Activated T-helper 1 cell treated with Interleukin-2 at 50 U/mL for 16 hours (primary cell): ENCODE data around the gene GFPT2.

ENCODE experiments used
- DNase-seq: peaks from one replicate; pipeline ENCODE4 v3.0.0-alpha.2; 2020; ENCODE audit warnings: low read depth

Gene GFPT2

GRCh38 chr5:180282281-180282680, 70.9 kb downstream of the GFPT2 start:
- DNase-seq = no peak

DNA sequence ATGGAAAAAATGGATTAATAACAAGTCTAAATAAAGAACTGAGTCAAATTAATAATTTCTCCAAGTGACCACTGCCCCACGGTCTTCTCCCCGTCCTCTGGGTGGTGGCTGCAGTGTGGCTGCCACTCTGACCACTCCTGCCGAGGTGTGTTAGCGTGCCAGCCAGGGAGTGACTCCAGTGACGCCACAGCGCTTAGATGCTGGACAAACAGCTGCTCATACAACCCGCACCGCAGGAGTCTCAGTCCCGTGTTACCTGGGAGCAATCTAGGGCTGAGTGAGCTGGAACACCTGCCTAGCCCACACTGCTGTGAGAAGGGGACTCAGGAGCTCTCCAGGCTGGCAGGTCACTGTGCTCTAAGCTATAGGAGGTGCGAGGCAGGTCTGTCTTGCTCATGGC, 71.4 kb downstream of the GFPT2 start:
- DNase-seq = no peak

DNA sequence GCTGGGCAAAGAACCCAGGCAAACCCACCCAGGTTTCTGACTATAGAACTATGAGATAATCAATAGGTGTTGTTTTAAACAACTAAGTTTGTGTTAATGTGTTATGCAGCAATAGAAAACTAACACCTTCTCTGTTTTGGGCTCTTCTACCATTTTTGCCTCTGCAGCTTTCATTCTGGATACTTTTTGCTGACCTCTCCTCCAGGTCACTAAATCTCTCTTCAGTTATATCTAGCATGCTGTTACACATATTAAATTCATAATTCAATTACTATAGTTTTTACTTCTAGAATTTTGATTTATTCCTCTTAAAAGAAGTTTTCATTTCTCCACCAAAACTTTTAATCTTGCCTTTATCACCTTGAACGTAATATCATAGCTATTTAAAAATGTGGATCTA, 78.4 kb downstream of the GFPT2 start:
- DNase-seq = no peak

GRCh38 chr5:180271221-180271620, 81.9 kb downstream of the GFPT2 start:
- no peak for DNase-seq

DNA sequence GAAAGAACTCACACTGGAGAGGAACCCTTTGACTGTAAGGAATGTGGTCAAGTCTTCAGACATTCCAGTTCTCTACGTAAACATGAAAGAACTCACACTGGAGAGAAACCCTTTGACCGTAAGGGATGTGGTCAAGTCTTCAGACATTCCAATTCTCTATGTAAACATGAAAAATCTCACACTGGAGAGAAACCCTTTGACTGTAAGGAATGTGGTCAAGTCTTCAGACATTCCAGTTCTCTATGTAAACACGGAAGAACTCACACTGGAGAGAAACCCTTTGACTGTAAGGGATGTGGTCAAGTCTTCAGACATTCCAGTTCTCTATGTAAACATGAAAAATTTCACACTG, 93.9 kb downstream of the GFPT2 start:
- no peak for DNase-seq

DNA sequence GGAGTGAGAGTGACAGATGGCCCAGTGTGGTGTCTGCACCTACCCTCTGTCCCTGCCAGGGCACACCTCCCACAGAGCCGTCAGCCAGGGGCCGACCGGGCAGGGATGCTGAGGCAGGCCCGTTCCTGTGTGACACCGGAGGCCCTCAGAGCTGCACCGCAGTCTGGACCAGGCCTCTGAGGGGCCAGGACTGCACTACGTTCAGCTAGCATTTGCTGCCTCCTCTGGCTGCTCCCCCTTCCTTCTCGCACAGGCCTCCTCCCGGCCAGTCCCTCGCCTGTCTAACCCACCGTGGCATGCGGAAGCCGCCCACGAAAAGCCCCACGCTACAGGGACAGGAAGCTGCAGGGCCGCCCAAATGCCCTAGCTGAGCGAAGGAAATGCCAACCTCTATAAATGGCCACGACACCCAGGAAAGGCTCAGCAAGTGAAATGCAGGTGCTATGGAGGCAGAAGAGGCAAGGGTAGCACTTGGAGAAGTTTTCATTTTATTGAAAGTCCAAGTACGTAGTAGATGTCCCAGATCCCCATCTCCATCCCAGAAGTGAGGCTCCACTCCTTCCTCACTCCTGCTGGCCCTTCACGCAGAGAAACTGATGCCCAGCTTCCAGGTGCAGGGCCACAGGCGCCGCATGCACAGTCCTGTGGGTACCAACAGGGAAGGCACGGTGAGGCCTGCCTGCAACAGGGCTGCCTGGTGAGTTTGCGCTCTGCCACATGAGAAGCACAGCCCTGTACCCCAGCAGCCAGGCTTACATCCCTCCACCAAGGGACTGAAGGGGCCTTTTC, 99.9 kb downstream of the GFPT2 start:
- DNase-seq = no peak

- no peak for DNase-seq
These were observed 101.2 kb downstream of the GFPT2 start for GRCh38 chr5:180251887-180252286.

DNA sequence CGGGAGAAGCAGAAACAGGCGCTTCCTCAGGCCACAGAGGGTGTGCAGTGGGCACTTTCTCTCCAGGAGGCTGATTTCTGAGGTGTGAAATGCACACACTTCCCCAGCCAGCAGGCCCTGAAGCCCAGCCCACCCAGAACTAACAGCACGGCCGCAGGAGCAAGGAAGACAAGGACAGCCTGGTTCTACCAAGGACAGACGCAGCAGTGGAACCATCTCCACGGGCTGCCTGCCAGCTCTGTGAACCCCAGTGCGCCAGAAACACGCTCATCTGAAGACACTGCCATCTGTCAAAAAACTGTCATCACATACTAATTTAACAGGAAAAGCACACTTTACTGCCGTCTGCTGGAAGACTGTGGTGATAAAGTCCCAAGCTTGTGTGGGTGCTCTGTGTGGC, 102.0 kb downstream of the GFPT2 start:
- DNase-seq = no peak
